Hepatocyte (in vitro differentiated cells): ENCODE measurements around the gene SPATA21.

Experiments
- EZH2 ChIP-seq: fragments of 200-600 bp; sonication (generic); IDR thresholded peaks from 2 replicates; pipeline ENCODE4 v1.6.1; 2016; ENCODE audit warnings: antibody characterized with exemption, mild to moderate bottlenecking, borderline replicate concordance
- EZH2phosphoT487 ChIP-seq: fragments of 200-600 bp; sonication (generic); IDR thresholded peaks from one replicate; pipeline ENCODE4 v1.6.1; 2018; ENCODE audit warnings: antibody characterized with exemption, mild to moderate bottlenecking, low read depth, moderate library complexity; ENCODE audit not compliant: unreplicated experiment, severe bottlenecking
- TF ChIP-seq, protein P1 (sequence below): fragments of 200-600 bp; sonication (generic); IDR thresholded peaks from 2 replicates; pipeline ENCODE4 v1.5.1; 2016; ENCODE audit warnings: antibody characterized with exemption, mild to moderate bottlenecking; ENCODE audit not compliant: poor library complexity

DNA sequence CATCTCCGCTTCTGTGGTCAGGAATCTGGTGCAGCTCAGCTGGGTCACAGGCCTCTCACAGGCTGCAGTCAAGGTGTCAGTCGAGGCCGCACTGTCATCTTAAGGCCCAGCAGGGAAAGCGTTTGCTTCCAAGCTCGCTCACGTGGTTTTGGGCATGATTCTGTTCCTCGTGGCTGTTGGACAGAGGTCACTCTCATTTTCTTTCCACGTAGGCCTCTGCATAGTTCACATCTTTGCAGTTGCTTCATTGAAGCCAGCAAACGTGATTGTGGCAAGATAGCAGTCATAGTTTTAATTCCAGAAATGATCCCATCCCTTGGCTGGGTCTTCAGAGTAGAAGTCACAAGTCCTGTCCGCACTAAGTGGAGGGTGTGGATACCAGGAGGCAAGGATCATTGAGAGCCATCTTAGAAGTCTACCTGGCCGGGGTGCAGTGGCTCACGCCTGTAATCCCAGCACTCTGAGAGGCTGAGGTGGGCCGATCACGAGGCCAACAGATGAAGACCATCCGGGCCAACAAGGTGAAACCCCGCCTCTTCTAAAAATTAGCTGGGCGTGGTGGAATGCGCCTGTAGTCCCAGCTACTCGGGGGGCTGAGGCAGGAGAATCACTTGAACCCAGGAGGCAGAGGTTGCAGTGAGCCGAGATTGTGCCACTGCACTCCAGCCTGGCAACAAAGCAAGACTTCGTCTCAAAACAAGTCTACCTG lies 27.8 kb upstream of the SPATA21 start:
- no peak for TF ChIP-seq EZH2
- TF ChIP-seq, protein P1, sequence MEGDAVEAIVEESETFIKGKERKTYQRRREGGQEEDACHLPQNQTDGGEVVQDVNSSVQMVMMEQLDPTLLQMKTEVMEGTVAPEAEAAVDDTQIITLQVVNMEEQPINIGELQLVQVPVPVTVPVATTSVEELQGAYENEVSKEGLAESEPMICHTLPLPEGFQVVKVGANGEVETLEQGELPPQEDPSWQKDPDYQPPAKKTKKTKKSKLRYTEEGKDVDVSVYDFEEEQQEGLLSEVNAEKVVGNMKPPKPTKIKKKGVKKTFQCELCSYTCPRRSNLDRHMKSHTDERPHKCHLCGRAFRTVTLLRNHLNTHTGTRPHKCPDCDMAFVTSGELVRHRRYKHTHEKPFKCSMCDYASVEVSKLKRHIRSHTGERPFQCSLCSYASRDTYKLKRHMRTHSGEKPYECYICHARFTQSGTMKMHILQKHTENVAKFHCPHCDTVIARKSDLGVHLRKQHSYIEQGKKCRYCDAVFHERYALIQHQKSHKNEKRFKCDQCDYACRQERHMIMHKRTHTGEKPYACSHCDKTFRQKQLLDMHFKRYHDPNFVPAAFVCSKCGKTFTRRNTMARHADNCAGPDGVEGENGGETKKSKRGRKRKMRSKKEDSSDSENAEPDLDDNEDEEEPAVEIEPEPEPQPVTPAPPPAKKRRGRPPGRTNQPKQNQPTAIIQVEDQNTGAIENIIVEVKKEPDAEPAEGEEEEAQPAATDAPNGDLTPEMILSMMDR, result no peak
- TF ChIP-seq EZH2phosphoT487, result no peak
